ENCODE data around the gene PCDHB6. TPM values are rescaled to one million over a fixed set of nuclear protein-coding genes. Genes with fewer than 3 reads are reported as not detected.
"Not testable (repeated sequence)": the region's sequence is repeated elsewhere in the genome, so short reads cannot be mapped to it uniquely, and the experiment has no call there.

The PCDHB6 gene
- total RNA-seq, 1 experiment from 2014 or later: not detected

DNA sequence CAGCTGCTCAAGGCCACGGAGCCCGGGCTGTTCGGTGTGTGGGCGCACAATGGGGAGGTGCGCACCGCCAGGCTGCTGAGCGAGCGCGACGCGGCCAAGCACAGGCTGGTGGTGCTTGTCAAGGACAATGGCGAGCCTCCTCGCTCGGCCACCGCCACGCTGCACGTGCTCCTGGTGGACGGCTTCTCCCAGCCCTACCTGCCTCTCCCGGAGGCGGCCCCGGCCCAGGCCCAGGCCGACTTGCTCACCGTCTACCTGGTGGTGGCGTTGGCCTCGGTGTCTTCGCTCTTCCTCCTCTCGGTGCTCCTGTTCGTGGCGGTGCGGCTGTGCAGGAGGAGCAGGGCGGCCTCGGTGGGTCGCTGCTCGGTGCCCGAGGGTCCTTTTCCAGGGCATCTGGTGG, 39.3 kb downstream of the PCDHB6 start:
- H3K79me2 ChIP-seq (ENCODE audit: low read length); DNase-seq; H3K9me2 ChIP-seq (replicated peaks; ENCODE audit: insufficient read depth, low read length); H3K4me2 ChIP-seq (ENCODE audit: low read depth, low read length, poor library complexity, severe bottlenecking); H3K4me1 ChIP-seq (ENCODE audit: low read length); H3K36me3 ChIP-seq (ENCODE audit: insufficient read depth, low read length); H3K9me3 ChIP-seq (ENCODE audit: low read length); H3K27me3 ChIP-seq (ENCODE audit: low read length); H3K27ac ChIP-seq (ENCODE audit: low read length); H3K9ac ChIP-seq (ENCODE audit: low read length); H3K4me3 ChIP-seq (ENCODE audit: low read length); H2AFZ ChIP-seq (ENCODE audit: low read length); H4K20me1 ChIP-seq (ENCODE audit: insufficient read depth, low read depth, low read length): not testable (repeated sequence)

- no peaks in the 10 kb centered on the region for H3K9me2 ChIP-seq (replicated peaks; ENCODE audit: insufficient read depth, low read length)
- no peaks in the 10 kb centered on the region for H3K27me3 ChIP-seq (ENCODE audit: low read length)
- H3K4me2 ChIP-seq (ENCODE audit: low read depth, low read length, poor library complexity, severe bottlenecking): no peak within 1 kb of the TSS
- peak; percentile 83 for DNase-seq
- H3K27ac ChIP-seq (ENCODE audit: low read length): no peak within 1 kb of the TSS
- H3K9me3 ChIP-seq (ENCODE audit: low read length): peaks cover 9% of the 10 kb centered on the region; the same call in 1 of the 2 replicates
- H3K9ac ChIP-seq (ENCODE audit: low read length): no peak within 1 kb of the TSS
- H3K36me3 ChIP-seq (ENCODE audit: insufficient read depth, low read length): no peaks in the 10 kb centered on the region
- H2AFZ ChIP-seq (ENCODE audit: low read length): no peak within 1 kb of the TSS
- no peak within 1 kb of the TSS for H3K4me3 ChIP-seq (ENCODE audit: low read length)
- no peaks in the 10 kb centered on the region for H3K79me2 ChIP-seq (ENCODE audit: low read length)
- no peaks in the 10 kb centered on the region for H3K4me1 ChIP-seq (ENCODE audit: low read length)
- no peaks in the 10 kb centered on the region for H4K20me1 ChIP-seq (ENCODE audit: insufficient read depth, low read depth, low read length)
These were observed 42.4 kb downstream of the PCDHB6 start, which contains the start of gene PCDHB10 for GRCh38 chr5:141192110-141192725. TSS of gene PCDHB10 (plus strand) at chr5:141192353. CDS start at chr5:141192553, 200 bp downstream.

DNA sequence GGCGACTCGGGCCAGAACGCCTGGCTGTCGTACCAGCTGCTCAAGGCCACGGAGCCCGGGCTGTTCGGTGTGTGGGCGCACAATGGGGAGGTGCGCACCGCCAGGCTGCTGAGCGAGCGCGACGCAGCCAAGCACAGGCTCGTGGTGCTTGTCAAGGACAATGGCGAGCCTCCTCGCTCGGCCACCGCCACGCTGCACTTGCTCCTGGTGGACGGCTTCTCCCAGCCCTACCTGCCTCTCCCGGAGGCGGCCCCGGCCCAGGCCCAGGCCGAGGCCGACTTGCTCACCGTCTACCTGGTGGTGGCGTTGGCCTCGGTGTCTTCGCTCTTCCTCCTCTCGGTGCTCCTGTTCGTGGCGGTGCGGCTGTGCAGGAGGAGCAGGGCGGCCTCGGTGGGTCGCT, 44.5 kb downstream of the PCDHB6 start:
- not testable (repeated sequence) for H3K27me3 ChIP-seq (ENCODE audit: low read length); H4K20me1 ChIP-seq (ENCODE audit: insufficient read depth, low read depth, low read length); H2AFZ ChIP-seq (ENCODE audit: low read length); H3K36me3 ChIP-seq (ENCODE audit: insufficient read depth, low read length); H3K27ac ChIP-seq (ENCODE audit: low read length); H3K9me3 ChIP-seq (ENCODE audit: low read length); H3K4me3 ChIP-seq (ENCODE audit: low read length); H3K79me2 ChIP-seq (ENCODE audit: low read length); DNase-seq; H3K9me2 ChIP-seq (replicated peaks; ENCODE audit: insufficient read depth, low read length); H3K4me1 ChIP-seq (ENCODE audit: low read length); H3K9ac ChIP-seq (ENCODE audit: low read length); H3K4me2 ChIP-seq (ENCODE audit: low read depth, low read length, poor library complexity, severe bottlenecking)

DNA sequence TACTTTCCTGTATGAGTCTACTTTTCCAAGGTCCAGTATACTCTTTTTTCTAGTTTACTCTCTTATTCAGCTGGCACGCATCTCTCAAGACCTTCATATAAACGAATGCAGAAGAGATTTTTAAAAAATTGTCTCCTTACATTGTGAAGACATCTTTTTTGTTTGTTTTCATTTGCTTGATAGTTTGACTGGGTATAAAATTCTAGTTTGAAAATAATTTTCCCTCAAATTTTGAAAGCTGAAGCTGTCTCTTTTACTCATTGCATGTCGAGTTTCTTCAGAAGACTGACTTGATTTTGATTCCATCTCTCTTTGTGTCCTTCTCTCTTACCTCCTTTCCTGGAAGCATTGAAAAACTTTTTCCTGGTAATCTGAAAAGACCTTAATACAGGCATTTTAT, 46.5 kb downstream of the PCDHB6 start:
- Histone ChIP-seq H3K4me3 (ENCODE audit: low read length) (no peak overlapping the region), H3K9me3 (ENCODE audit: low read length) (peaks cover 9% of the 10 kb centered on the region; the same call in 1 of the 2 replicates), H3K79me2 (ENCODE audit: low read length) (no peaks in the 10 kb centered on the region), H2AFZ (ENCODE audit: low read length) (no peak overlapping the region), H3K27me3 (ENCODE audit: low read length) (no peaks in the 10 kb centered on the region), H3K9me2 (replicated peaks; ENCODE audit: insufficient read depth, low read length) (no peaks in the 10 kb centered on the region), H4K20me1 (ENCODE audit: insufficient read depth, low read depth, low read length) (no peaks in the 10 kb centered on the region), H3K9ac (ENCODE audit: low read length) (no peak overlapping the region), H3K4me2 (ENCODE audit: low read depth, low read length, poor library complexity, severe bottlenecking) (no peak overlapping the region), H3K36me3 (ENCODE audit: insufficient read depth, low read length) (no peaks in the 10 kb centered on the region), H3K4me1 (ENCODE audit: low read length) (no peaks in the 10 kb centered on the region), H3K27ac (ENCODE audit: low read length) (no peak overlapping the region)
- DNase-seq: no peak

GRCh38 chr5:141199359-141200235, 49.7 kb downstream of the PCDHB6 start, which contains the start of gene PCDHB11:
TSS of gene PCDHB11 (plus strand) at chr5:141199627. CDS start at chr5:141199775, 148 bp downstream.
- Histone ChIP-seq H3K27ac (ENCODE audit: low read length) (no peak within 1 kb of the TSS), H3K4me3 (ENCODE audit: low read length) (no peak within 1 kb of the TSS), H4K20me1 (ENCODE audit: insufficient read depth, low read depth, low read length) (no peaks in the 10 kb centered on the region), H3K9me2 (replicated peaks; ENCODE audit: insufficient read depth, low read length) (no peaks in the 10 kb centered on the region), H3K9me3 (ENCODE audit: low read length) (peaks cover 9% of the 10 kb centered on the region; the same call in 1 of the 2 replicates), H3K4me2 (ENCODE audit: low read depth, low read length, poor library complexity, severe bottlenecking) (no peak within 1 kb of the TSS), H3K27me3 (ENCODE audit: low read length) (no peaks in the 10 kb centered on the region), H3K79me2 (ENCODE audit: low read length) (no peaks in the 10 kb centered on the region), H3K4me1 (ENCODE audit: low read length) (no peaks in the 10 kb centered on the region), H3K36me3 (ENCODE audit: insufficient read depth, low read length) (no peaks in the 10 kb centered on the region), H3K9ac (ENCODE audit: low read length) (no peak within 1 kb of the TSS), H2AFZ (ENCODE audit: low read length) (no peak within 1 kb of the TSS)
- peak; percentile 79 for DNase-seq

- not testable (repeated sequence) for H3K4me2 ChIP-seq (ENCODE audit: low read depth, low read length, poor library complexity, severe bottlenecking); H3K79me2 ChIP-seq (ENCODE audit: low read length); H3K36me3 ChIP-seq (ENCODE audit: insufficient read depth, low read length); H3K9me3 ChIP-seq (ENCODE audit: low read length); DNase-seq; H3K27ac ChIP-seq (ENCODE audit: low read length); H2AFZ ChIP-seq (ENCODE audit: low read length); H3K9ac ChIP-seq (ENCODE audit: low read length); H3K9me2 ChIP-seq (replicated peaks; ENCODE audit: insufficient read depth, low read length); H3K27me3 ChIP-seq (ENCODE audit: low read length); H3K4me1 ChIP-seq (ENCODE audit: low read length); H3K4me3 ChIP-seq (ENCODE audit: low read length); H4K20me1 ChIP-seq (ENCODE audit: insufficient read depth, low read depth, low read length)
These were observed 51.3 kb downstream of the PCDHB6 start for GRCh38 chr5:141201126-141201525.

GRCh38 chr5:141201646-141202045, 51.8 kb downstream of the PCDHB6 start:
- not testable (repeated sequence) for H3K4me3 ChIP-seq (ENCODE audit: low read length); H3K9ac ChIP-seq (ENCODE audit: low read length); H3K4me1 ChIP-seq (ENCODE audit: low read length); H3K27me3 ChIP-seq (ENCODE audit: low read length); H3K9me3 ChIP-seq (ENCODE audit: low read length); H3K4me2 ChIP-seq (ENCODE audit: low read depth, low read length, poor library complexity, severe bottlenecking); DNase-seq; H3K79me2 ChIP-seq (ENCODE audit: low read length); H3K27ac ChIP-seq (ENCODE audit: low read length); H2AFZ ChIP-seq (ENCODE audit: low read length); H3K36me3 ChIP-seq (ENCODE audit: insufficient read depth, low read length); H3K9me2 ChIP-seq (replicated peaks; ENCODE audit: insufficient read depth, low read length); H4K20me1 ChIP-seq (ENCODE audit: insufficient read depth, low read depth, low read length)

All from Karpas-422 (cell line).